PFSK-1 (cell line): ENCODE measurements around the gene OR10D3.

Source experiments
- FOXP2 ChIP-seq: optimal IDR thresholded peaks from 2 replicates; pipeline ENCODE3; 2011; ENCODE audit warnings: borderline replicate concordance, control low read depth, inconsistent platforms; ENCODE audit not compliant: insufficient read depth; ENCODE audit errors: extremely low read length, extremely low read depth
- POLR2AphosphoS5 ChIP-seq: IDR thresholded peaks from 2 replicates; pipeline ENCODE4 v1.6.1; 2012; ENCODE audit warnings: low read depth, mild to moderate bottlenecking, control low read depth, low read length, moderate library complexity
- REST ChIP-seq, 2 experiments: IDR thresholded peaks; 2 replicates each; pipeline versions ENCODE4 v1.6.1 to v1.8.0; 2011 to 2012; ENCODE audit warnings: low read depth in 2 of 2, low read length in 2 of 2, control low read depth in 1 of 2, inconsistent platforms in 1 of 2, mild to moderate bottlenecking in 1 of 2, moderate library complexity in 1 of 2; ENCODE audit not compliant: insufficient read depth in 1 of 2
- SIN3A ChIP-seq: IDR thresholded peaks from 2 replicates; pipeline ENCODE4 v1.6.1; 2012; ENCODE audit warnings: mild to moderate bottlenecking, low read length, moderate library complexity, borderline replicate concordance; ENCODE audit not compliant: insufficient read depth
- TAF1 ChIP-seq: IDR thresholded peaks from 2 replicates; pipeline ENCODE4 v1.6.1; 2012; ENCODE audit warnings: low read length, control low read depth, borderline replicate concordance; ENCODE audit not compliant: insufficient read depth

OR10D3 gene

DNA sequence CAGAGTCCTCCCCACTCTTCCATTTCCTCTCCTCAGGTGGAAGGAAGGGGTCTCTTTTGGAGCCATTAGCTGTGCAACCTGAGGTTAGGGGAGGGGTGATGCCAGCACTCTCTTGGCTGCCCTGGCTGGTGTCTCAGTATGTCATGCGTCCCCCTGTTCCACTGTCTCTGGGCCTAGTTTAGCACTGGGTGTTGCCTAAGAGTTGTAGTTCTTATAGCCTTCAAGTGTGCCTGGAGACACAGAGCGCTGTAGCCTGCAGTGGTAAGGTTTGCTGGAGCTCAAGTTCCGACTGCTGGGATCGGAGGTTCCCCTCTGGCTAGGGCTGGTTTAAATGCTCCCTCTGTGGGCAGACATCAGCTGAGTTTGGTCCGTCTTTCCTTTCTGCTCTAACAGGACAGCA is 20.9 kb downstream of the OR10D3 start:
- no peak for TF ChIP-seq TAF1

DNA sequence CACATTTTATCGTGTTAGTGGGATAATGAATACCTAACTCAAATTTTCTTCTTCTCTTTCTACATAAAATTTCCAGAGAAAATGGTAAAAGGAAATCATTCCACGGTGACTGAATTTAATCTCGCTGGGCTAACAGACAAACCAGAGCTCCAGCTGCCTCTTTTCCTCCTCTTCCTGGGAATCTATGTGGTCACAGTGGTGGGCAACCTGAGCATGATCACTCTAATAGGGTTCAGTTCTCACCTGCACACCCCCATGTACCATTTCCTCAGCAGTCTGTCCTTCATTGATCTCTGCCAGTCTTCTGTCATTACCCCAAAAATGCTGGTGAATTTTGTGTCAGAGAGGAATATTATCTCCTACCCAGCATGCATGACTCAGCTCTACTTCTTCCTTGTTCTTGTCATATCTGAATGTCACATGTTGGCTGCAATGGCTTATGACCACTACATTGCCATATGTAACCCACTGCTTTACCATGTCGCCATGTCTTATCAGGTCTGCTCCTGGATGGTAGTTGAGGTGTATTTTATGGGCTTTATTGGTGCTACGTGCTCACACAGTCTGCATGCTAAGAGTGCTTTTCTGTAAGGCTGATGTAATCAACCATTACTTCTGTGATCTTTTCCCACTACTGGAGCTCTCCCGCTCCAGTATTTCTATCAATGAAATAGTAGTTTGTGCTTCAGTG is 24.1 kb downstream of the OR10D3 start:
- no peak for TF ChIP-seq TAF1
- TF ChIP-seq REST (IDR thresholded peaks at IDR 0.05; ENCODE audit: insufficient read depth in 1 of 2, low read depth in 2 of 2, low read length in 2 of 2) = no peak
- no peak for TF ChIP-seq POLR2AphosphoS5
- TF ChIP-seq SIN3A = no peak
- TF ChIP-seq FOXP2 = no peak

GRCh38 chr11:124209824-124210357 is 26.7 kb downstream of the OR10D3 start:
- TF ChIP-seq FOXP2 (no peak), SIN3A (no peak), TAF1 (no peak), POLR2AphosphoS5 (no peak), REST (IDR thresholded peaks at IDR 0.05; ENCODE audit: insufficient read depth in 1 of 2, low read depth in 2 of 2, low read length in 2 of 2) (no peak)

DNA sequence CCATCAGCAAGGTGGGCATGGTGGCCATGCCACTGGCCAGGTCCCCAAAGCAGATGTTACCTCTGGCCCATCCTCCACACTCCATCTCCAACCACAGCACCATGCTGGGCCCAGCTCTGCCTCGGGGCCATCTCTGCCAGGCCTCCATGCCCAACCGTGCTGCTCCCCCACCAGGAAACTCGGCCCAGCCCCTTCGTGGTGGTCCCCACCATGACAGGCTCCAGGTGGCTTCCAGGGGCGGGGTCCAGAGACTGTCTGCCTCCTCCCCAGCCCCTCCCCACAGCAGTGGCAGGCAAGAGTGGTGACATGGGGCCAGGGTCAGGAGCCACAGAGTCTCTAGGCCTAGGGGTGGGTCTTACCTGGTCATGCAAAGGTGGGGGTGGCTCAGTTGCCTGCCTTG is 27.3 kb downstream of the OR10D3 start:
- TF ChIP-seq SIN3A (no peak), TAF1 (no peak), REST (IDR thresholded peaks at IDR 0.05; ENCODE audit: insufficient read depth in 1 of 2, low read depth in 2 of 2, low read length in 2 of 2) (no peak), POLR2AphosphoS5 (no peak), FOXP2 (no peak)

- TF ChIP-seq REST (IDR thresholded peaks at IDR 0.05; ENCODE audit: insufficient read depth in 1 of 2, low read depth in 2 of 2, low read length in 2 of 2) (no peak), POLR2AphosphoS5 (no peak), TAF1 (no peak), SIN3A (no peak), FOXP2 (no peak)
Measured at GRCh38 chr11:124211321-124211720, 28.2 kb downstream of the OR10D3 start.
